OCI-M2 (cell line): ENCODE data around the gene UNK.

ENCODE experiments used
- DNase-seq: peaks from one replicate; lab custom pipeline; 2025; ENCODE audit not compliant: unreplicated experiment; lab: John Stamatoyannopoulos, UW

The UNK gene

GRCh38 chr17:75819678-75820077 is 35.1 kb downstream of the UNK start:
- no peak for DNase-seq

- DNase-seq, result no peak
These were observed 35.8 kb downstream of the UNK start for GRCh38 chr17:75820094-75821080.

DNA sequence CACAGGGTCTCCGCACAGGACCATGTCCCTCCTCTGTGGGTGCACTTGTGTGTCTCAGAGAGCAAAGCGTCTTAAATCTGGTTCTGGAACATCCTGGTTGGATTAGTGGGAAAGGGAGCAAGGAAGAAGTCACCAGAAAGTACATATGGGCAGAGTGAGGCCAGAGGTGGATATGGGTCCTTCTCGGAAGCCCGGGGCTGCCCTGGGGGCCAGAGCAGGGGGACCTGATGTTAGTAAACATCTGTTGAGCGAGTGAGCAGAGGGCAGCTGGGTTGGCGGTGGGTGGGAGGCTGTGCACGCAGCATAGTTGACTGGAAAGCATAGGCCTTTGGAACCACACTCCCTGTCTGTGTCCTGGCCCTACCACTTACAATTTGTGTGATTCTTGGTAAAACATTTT is 36.9 kb downstream of the UNK start:
- no peak for DNase-seq

DNA sequence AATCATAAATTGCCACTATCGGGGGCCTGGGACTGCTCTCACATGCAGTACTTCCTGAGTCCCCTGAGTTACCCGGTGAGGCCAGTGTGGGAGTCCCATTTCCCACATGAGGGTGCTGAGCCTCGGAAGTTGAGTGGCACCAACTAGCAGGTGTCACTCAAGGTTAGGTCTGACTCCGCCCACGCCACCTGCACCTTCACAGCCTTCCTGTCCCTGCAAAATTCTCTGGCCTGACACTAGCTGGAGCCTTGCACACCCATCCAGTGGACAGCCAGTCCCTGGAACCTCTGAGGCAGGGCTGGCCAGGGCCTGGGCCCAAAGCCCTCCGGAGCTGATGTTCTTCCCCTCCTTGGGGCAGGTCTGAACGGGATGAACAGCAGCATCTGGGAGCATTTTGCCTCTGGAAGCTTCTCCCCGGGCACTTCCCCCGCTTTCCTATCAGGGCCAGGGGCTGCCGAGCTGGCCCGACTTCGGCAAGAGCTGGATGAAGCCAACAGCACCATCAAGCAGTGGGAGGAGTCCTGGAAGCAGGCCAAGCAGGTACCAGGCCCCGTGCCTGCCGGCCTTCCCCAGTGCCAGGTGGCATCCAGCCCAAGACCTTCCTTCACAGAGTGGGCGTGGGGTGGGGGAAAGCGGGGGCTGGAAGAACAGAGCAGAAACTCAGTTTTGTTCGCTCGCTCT is 37.7 kb downstream of the UNK start:
- no peak for DNase-seq

- DNase-seq, result no peak
These were observed 38.2 kb downstream of the UNK start for GRCh38 chr17:75822800-75823166.

- DNase-seq, result no peak
These were observed 38.8 kb downstream of the UNK start for GRCh38 chr17:75823257-75824041.

DNA sequence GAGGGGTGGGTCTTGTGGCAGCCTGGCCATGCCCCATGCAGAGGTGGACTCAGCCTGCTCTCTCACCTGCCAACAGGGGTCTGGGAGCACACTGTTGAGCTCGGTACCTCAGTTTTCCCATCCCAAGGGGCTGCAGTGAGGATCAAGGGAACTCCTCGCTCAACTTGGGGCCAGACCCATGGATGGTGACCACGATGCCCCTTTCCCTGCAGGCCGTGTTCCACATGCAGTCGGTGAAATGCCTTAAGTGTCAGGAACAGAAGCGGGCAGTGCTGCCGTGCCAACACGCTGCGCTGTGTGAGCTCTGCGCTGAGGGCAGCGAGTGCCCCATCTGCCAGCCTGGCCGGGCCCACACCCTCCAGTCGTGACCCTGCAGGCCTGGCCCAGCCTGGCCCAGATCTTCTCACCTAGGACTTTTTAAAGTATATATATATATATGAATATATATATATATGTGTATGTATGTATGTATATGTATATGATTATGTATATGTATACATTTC is 39.5 kb downstream of the UNK start:
- no peak for DNase-seq

- DNase-seq, result no peak
These were observed 40.1 kb downstream of the UNK start for GRCh38 chr17:75824666-75825065.

DNA sequence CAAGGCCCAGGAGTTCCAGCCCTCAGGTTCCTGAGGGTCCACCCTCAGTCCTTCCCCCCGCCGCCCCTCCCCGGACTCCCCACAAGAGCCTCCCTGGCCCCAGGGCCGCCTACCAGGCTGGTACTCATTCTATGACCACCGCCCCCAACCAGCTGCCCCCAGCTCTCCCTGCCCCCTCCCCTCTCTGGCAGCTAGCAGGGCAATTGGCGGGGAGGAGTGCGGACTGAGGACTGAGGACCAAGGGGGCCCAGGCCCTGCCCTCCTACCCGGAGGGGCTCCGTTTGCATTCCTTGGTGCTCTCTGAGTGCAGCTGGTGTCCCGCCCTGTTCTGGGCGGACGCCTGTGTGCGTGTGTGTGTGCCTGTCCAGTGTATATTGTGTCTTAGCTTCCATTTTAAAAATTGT is 40.5 kb downstream of the UNK start:
- DNase-seq, result no peak

DNA sequence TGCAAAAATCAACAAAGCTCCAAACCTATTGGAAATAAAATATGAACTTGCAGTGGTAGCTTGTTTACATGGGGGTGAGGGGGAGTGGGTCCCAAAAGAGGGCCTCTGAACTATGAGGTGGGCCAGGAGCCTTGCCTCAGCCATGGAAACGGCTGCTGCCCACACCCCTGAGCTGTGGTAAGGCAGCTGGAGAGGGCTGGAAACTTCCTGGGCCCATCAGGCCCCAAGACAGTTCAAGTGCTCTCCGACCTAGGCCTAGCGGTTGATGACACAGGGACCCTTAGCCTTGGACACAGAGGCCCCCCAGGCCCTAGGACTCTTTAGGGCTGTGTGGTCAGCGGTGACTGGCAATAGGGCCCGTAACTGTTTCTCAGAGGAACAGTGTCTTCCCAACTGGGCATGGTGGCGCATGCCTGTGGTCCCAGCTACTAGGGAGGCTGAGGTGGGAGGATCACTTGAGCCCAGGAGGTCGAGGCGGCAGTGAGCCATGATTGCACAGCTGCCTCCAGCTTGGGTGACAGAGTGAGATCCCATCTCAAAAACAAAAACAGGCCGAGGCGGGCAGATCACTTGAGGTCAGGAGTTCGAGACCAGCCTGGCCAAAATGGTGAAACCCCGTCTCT is 41.3 kb downstream of the UNK start:
- no peak for DNase-seq

GRCh38 chr17:75826561-75827307 is 42.1 kb downstream of the UNK start:
- DNase-seq, result no peak

GRCh38 chr17:75827308-75828075 is 42.9 kb downstream of the UNK start:
- DNase-seq, result no peak

DNA sequence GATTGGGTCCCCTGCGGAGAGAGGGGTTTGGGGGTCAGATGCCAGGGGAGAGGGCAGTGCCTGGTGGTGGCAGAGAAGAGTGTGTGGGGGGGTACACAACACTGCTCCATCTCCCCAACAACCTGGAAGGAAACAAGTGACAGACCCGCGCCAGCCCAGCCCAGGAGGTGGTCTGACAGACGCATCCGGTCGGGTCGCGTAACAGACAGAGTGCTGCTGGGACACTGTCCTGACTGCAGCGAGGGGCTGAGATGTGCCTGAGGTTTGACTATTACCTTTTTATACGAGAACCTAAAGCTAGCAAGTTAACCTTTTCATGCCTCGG is 43.4 kb downstream of the UNK start:
- DNase-seq, result no peak

DNA sequence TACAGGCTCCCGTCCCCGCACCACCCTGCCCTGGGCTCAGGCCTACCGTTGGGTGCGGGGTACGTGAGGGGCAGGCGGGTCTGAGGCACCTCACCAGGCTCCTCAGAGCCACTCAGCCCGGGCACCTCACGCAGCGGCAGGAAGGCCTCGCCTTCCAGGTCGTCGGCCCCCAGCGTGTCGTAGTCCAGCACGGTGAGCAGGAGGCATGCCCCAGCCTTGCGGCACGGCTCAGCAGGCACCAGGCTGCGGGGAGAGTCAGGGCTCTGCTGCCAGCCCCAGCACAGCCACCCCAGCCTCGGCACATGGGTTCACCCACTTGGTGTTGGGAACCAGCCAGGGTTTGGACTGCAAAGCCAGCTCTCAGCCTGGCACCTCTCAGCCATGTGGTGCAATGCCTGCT is 44.1 kb downstream of the UNK start:
- DNase-seq, result no peak

GRCh38 chr17:75829747-75830146 is 45.1 kb downstream of the UNK start:
- no peak for DNase-seq

- DNase-seq, result no peak
These were observed 45.8 kb downstream of the UNK start for GRCh38 chr17:75830164-75831031.

DNA sequence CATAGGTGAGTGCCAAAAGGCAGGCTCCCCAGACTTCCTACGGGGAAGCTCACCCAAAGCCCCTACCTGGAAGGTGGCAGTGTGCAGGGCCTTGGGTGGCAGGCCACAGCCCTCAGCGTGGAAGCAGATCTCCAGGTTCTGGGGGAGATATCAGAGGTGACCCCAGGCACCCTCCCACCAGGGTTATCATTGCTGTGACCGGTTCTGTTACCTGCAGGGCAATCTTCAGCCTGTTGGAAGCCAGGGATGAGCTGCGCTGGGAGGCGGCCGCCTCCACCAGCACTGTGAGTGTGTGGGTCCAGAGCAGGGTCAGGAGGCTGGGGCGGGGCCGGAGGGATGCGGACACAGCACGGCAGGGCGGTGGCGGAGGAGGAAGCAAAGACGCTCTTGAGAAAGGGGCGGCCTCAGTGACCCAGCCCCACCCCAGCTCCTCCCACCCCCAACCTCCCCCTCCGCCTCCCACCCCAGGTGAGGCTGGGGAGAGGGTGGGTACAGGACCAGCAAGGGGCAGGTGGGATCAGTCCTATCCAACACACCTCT is 46.5 kb downstream of the UNK start:
- DNase-seq, result no peak

DNA sequence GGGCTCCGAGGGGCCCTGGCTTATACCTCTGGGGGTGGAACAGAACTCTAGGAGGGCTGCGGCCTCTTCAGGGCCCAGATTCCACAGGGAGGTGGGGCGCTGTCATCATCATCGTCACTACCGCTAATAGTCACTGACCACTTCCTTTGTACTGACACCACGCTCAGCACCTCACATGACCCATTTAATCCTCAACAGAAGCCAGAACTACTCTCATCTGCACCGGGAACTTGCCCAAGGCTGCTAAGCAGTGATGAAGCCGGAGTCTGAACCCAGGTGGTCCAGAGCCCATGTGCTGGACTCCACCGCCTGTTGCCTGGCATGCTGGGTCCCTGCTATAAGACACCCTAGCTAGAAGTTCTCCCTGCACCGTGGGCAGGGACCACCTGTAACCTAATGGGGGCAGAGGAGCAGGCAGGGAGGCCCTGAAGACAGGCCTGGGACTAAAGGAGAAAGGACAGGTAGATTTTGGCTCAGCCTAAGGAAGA is 47.6 kb downstream of the UNK start:
- no peak for DNase-seq
